ENCODE measurements around the gene CDKN1C.

The CDKN1C gene

DNA sequence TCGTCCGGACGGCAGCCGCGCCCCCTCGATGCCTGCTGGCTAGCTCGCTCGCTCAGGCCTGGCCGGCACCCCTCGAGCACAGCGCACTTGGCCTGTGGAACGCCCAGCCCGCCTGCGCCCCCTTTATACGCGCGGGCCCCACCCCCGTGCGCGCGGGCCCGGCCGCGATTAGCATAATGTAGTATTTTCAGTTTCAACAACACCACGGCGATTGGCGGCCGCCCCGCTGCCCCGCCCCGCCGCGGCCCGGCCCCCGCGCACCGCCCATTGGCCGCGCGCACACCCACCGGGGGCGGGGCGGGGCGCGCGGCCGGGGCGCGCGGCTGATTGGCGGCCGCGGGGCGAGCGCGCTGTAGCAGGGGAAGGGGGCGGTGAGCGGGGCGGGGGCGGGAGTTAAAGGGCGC, at the start of gene CDKN1C:
TSS of gene CDKN1C (minus strand) at position 98 of the 404 bp plus-strand sequence. CDS start 319 bp downstream, outside the sequence.
- DNase-seq, result peak; percentile 77 to 78

GRCh38 chr11:2934611-2935239, 49.1 kb upstream of the CDKN1C start:
- no peak for DNase-seq

- DNase-seq, result no peak
These were observed 48.5 kb upstream of the CDKN1C start for GRCh38 chr11:2934021-2934550.

- peak in 1 of 2 experiments; percentile 20 for DNase-seq
These were observed 47.9 kb upstream of the CDKN1C start for GRCh38 chr11:2933375-2934020.

DNA sequence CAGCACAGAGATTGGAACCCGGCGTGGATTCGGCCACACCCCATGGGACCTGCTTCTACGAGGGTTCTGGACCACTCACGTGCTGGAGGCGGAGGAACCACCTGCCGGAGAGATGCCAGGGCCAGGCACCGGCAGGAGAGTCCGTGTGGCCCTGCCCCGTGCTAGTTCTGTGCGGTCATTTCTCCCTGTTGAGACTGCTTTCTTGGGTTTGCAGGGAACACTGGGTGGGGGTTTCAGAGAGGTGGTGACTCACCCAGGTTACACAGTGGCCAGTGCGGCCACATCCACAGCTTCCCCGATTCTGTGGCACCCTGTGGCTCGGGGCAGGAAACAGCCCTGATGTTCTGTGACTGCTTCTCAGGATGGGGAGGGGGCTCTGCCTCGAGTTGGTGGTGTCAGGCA, 47.3 kb upstream of the CDKN1C start:
- DNase-seq, result no peak

DNA sequence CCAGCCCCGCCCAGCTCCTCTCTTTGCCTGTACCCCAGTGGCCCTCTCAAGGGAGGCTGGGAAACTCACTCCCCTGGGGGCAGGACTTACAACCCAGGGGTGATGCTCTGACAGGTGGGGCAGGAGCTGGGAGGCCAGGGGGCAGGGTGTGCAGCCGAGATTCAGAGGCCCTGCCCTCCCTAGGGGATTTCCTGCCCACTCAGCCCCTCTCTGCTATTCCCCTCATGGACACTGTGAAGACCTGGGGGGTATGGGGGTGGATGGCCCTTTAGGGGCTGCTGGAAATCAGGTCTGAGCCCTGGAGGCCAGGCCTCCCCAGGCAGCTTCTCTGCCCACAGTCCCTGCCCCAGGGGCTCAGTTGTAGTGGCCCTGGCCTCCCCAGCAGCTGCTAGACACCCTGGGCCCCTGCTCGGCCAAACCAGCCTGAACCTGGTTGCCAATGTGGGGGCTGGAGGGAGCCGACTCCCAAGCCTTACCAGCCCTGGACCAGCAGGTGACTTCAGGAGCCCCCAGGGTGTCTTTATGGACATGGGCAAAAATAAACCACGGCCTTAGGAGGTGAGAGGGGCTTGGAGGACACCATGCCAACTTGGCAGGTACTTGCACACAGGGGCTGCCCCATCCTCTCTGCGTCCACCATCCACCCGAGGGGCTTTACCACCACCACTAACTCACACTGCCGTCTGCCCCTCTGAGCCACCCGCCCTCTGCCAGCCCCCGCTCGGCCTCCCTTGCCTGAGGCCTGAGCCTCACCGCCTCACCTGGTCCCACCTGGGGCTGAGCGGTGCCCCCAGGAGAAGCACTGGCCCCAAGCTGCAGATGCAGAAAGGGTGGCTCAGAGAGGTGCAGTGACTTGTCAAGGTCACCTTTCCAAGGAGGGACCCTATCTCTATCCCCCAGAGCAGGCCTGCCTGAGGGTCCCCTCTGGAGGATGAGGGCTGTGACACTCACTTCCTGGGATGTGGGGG, 46.5 kb upstream of the CDKN1C start:
- no peak for DNase-seq

- no peak for DNase-seq
These were observed 45.8 kb upstream of the CDKN1C start for GRCh38 chr11:2931420-2931746.

GRCh38 chr11:2930704-2931419, 45.3 kb upstream of the CDKN1C start:
- DNase-seq, result peak; percentile 23 to 43

- peak in 1 of 2 experiments; percentile 21 for DNase-seq
These were observed 44.6 kb upstream of the CDKN1C start for GRCh38 chr11:2929950-2930703.

DNA sequence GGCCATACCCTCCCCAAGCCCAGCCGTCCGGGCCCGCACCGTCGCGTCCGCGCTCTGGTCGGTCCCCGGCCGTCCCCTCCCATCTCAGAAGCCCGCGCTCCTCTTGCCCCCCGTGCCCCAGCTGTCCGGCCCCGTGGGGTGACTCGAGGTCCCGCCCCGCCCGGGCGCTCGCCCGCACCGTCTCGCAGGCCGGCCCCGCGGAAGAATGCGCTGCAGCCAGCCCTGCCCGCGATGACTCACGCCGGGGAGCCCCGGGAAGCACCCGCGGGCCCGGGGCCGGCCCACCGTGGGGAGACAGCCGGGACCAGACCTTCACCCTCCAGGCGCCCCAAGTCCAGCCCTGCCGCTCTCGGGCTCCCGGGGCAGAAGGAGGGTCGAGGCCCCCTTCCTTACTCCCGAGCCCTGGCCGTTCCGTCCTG, 44.0 kb upstream of the CDKN1C start:
- peak; percentile 26 to 53 for DNase-seq

DNA sequence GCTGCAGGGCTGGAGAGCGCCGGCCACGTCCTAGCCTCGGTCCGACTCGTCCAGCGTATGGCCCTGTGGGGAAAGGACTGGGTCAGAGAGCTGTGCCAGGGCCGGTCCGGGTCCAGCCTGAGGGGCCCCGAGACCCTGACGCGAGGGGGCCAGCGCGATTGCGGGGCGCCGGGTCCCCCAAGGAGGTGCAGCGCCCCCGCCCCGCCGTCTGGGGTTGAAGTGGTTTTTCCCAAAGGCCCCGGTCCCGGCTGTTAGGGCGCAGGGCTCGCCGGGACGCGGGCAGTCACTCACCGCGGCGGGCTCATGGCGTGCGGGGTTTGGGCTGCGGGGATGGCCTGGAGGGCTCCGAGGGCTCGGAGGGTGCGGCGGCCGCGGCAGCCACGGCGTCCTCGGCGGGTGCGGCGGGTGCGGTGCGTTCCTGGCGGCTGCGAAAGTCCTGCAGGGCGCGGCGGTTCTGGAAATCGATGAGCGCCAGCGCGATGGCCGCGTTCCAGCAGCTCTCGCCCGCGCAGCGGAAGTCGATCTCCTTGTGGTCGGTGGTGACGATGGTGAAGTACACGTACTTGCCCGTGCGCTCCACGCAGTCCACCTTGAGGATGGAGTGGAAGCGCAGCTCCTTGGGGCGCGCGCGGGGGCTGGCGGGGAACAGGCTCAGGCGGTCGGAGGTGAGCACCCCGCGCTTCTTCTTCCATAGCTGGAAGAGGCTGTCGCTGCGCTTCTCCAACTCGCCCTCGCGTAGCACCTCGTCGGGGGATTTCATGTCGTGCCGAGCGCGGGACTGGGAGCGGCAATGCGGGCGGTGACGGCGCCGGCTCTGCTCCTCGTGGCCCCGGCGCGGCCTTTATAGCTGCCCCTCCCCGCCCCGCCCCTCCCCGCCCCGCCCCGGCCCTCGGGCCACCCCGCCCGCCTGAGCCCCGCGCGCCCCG, 43.3 kb upstream of the CDKN1C start, which contains the start of gene PHLDA2:
TSS of gene PHLDA2 (minus strand) at position 816 of the 926 bp plus-strand sequence. CDS start at position 760, 56 bp downstream.
- DNase-seq, result peak; percentile 46 to 48

DNA sequence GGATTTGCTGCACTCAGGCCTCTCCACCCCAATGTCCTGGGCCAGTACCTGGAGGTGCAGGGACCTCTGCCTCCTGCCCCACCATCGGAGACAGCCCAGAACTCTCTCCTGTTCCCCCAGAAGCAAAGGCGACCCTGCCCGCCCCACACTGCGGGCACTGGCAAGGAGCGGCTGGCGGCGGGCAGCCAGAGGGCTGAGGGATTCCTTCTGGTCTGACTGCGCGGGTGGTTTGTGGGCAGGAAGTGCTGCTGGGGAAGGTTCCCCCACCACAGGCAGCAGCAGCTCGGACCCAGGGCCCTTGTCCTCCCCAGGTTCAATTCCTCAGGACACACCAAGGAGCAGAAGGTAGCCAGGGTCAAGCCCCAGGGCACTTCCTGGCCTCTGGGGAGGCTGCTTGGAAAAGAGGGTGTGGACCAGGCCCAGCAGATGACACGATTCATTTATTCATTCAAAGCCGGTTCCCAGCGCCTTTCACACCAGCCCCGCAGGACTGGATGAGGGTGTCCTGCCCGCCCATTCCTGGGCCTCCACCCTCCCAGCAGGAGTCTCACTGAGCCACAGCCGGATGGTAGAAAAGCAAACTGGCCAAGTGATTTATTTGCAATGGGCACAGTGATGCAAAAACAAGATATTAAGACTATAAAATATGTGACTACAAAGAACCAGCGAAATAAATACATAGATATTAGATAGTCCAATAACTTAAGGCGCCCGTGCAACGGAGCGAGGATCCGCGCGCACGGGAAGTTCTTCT, 42.5 kb upstream of the CDKN1C start:
- DNase-seq, result no peak

DNA sequence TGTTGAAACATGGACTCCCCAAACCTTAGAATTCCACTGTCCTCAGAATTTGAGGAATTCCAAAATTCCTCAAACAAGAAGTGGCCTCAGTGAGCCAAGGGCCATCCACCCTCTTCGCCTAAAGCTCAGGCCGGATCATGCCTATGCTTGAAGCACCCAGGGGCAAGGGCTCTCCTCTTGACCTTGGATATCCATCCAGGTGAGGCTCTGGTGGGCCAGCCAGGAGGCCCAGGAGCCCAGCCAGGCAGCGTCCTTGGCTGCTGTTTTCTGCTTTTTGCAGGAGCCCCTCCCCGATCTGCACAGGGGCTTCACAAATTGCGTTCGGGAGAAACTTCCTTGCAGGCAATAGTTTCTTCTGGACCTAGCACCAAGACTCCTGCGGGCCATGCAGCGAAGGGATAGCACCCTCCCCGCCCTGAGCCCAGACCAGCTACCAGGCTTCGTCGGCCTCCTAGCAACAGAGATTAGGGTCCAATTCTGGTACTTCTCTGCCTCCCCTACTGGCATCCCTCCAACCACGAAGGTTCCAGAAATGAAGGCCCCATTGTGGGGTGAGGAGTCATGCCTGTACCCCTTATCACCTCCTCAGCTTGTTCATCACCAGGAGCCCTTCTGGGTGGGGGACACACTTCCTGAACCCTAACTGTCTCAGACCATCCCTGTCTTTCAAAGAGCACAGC, 41.7 kb upstream of the CDKN1C start:
- no peak for DNase-seq

- no peak for DNase-seq
These were observed 41.1 kb upstream of the CDKN1C start for GRCh38 chr11:2926611-2927051.

DNA sequence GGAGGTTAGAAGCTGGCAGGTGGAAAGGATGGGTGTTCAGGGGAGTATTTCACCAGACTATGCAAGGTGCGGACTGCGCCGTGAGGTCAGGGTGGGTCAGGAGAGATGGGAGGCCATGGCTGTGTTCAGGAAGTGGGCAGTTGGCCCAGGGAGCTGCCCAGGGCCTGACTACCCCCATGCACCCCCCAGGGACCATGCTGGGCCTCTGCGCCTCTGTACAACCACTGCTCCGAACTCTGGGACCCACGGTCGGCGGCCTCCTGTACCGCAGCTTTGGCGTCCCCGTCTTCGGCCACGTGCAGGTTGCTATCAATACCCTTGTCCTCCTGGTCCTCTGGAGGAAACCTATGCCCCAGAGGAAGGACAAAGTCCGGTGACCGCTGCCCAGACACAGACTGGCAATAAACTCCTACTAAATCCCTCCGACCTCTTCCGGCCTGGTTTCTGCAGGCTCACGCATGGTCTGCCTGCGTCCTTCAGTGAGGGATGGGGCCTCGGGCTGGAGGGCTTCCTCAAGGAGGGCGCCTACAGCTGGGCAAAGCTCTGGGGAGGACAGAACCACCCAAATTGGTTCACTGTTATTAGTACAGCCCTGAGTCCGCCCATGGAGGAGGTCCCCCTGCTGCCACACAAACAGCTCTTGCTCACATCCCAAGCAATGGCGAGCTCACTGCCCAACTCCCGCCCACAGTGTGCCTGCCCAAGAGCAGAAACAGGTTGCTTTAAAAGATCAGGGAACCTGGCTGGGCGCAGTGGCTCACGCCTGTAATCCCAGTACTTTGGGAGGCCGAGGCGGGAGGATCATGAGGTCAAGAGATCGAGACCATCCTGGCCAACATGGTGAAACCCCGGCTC, 39.5 kb upstream of the CDKN1C start:
- no peak for DNase-seq

GRCh38 chr11:2924381-2924780, 38.8 kb upstream of the CDKN1C start:
- DNase-seq, result no peak

DNA sequence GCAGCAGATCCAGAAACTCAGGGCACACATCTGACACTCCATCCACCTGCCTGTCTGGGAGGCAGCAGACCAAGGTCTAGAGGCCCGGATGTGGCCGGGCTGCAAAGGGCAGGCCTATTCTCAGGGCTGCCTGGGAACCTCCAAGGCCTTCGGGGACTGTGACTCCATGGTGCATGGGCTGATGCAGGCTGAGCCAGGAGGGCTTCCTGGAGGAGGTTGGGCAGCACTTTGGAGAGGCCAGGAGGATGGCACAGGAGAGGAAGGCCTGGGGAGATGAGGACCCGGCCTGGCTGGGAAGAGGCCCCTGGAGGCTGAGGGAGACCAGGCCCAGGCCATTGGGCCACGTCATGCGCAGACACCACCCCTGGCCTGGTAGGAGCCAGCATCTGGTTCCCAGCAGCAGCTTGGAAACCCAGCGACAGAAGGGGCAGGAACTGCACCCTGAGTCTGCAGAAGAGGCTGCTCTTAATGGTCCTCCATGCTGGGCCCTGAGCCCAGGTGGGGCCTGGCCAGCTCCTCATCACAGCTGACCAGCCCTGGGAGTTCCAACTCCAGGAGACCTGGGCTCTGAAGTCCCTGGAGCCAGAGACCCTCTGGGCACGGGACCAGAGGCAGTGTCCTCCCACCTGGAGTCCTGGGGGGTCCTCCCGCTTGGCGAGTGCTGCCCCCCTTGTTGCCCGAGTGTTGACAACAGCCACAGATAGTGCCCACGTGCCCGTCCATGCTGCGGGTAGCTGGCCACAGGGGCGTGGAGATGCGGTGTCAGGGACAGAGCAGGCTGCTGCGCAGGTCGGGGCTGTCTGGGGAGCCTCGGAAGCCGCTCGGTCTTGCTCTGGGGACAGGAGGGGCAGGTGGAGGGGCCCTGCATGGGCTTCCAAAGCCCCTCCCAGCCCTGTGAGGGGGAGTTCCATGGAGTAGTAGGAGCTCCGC, 38.1 kb upstream of the CDKN1C start:
- no peak for DNase-seq

Measured in stimulated activated CD4-positive, alpha-beta T cell treated with anti-CD3 and anti-CD28 coated beads, Interleukin-4, amount 100 ng/mL, for 4 hours (primary cell).